GM18502 (cell line): ENCODE data around the gene SPOCD1.

ENCODE experiments used
- ATAC-seq: cut with Tn5 transposase; IDR thresholded peaks from one replicate; pipeline ENCODE4 v1.9.1; 2021; ENCODE audit warnings: mild to moderate bottlenecking; ENCODE audit not compliant: unreplicated experiment, poor library complexity

The SPOCD1 gene

GRCh38 chr1:31802190-31803150, 13.4 kb downstream of the SPOCD1 start:
- ATAC-seq = no peak

- no peak for ATAC-seq
These were observed 14.4 kb downstream of the SPOCD1 start for GRCh38 chr1:31801458-31801857.

- ATAC-seq = no peak
These were observed 15.2 kb downstream of the SPOCD1 start for GRCh38 chr1:31800674-31800967.

- ATAC-seq = no peak
These were observed 15.7 kb downstream of the SPOCD1 start for GRCh38 chr1:31799895-31800673.

GRCh38 chr1:31799196-31799894, 16.5 kb downstream of the SPOCD1 start:
- no peak for ATAC-seq

GRCh38 chr1:31798433-31799195, 17.2 kb downstream of the SPOCD1 start:
- no peak for ATAC-seq

- no peak for ATAC-seq
These were observed 17.8 kb downstream of the SPOCD1 start for GRCh38 chr1:31798086-31798432.

GRCh38 chr1:31797216-31797615, 18.6 kb downstream of the SPOCD1 start:
- ATAC-seq = no peak

- no peak for ATAC-seq
These were observed 19.1 kb downstream of the SPOCD1 start for GRCh38 chr1:31796707-31797106.

- ATAC-seq = no peak
These were observed 19.8 kb downstream of the SPOCD1 start for GRCh38 chr1:31795801-31796621.

GRCh38 chr1:31795096-31795675, 20.6 kb downstream of the SPOCD1 start:
- ATAC-seq = no peak

- no peak for ATAC-seq
These were observed 22.1 kb downstream of the SPOCD1 start for GRCh38 chr1:31793586-31794285.

- ATAC-seq = no peak
These were observed 22.7 kb downstream of the SPOCD1 start for GRCh38 chr1:31793086-31793485.

GRCh38 chr1:31792541-31792940, 23.3 kb downstream of the SPOCD1 start:
- ATAC-seq = no peak

- no peak for ATAC-seq
These were observed 23.7 kb downstream of the SPOCD1 start for GRCh38 chr1:31792116-31792515.

- no peak for ATAC-seq
These were observed 24.5 kb downstream of the SPOCD1 start for GRCh38 chr1:31791131-31791858.

- no peak for ATAC-seq
These were observed 25.2 kb downstream of the SPOCD1 start for GRCh38 chr1:31790641-31791091.

- ATAC-seq = no peak
These were observed 25.7 kb downstream of the SPOCD1 start for GRCh38 chr1:31790140-31790539.
